Calu3 (cell line): ENCODE measurements around the gene TMEM176B. TPM values are rescaled to one million over a fixed set of nuclear protein-coding genes. Genes with fewer than 3 reads are reported as not detected.

Experiments used
- BruUV-seq: library from RNA; stranded (reverse); fragments of 400-500 nt; replicated peaks from 2 replicates; lab custom pipeline; 2021; lab: Mats Ljungman, UMichigan
- CTCF ChIA-PET: fragments of 300-600 bp; sonication (Branson Sonifier 250); formaldehyde crosslinking; loops from one replicate; lab custom pipeline; 2022; ENCODE audit warnings: antibody characterized with exemption; lab: Charles Lee
- DNase-seq: peaks from one replicate; pipeline ENCODE4 v3.0.0; 2022
- H3K27ac Mint-ChIP-seq: one replicate; pipeline ENCODE4 v1.8.0; 2022; ENCODE audit warnings: mixed read lengths; ENCODE audit not compliant: unreplicated experiment
- H3K27me3 Mint-ChIP-seq: one replicate; pipeline ENCODE4 v1.8.0; 2022; ENCODE audit warnings: mixed read lengths; ENCODE audit not compliant: unreplicated experiment
- H3K36me3 Mint-ChIP-seq: one replicate; pipeline ENCODE4 v1.8.0; 2022; ENCODE audit warnings: mild to moderate bottlenecking, moderate library complexity, mixed read lengths; ENCODE audit not compliant: insufficient read depth, unreplicated experiment
- H3K4me1 Mint-ChIP-seq: one replicate; pipeline ENCODE4 v1.8.0; 2022; ENCODE audit warnings: mild to moderate bottlenecking, low read depth, mixed read lengths; ENCODE audit not compliant: unreplicated experiment
- H3K4me3 Mint-ChIP-seq: one replicate; pipeline ENCODE4 v1.8.0; 2022; ENCODE audit warnings: mild to moderate bottlenecking, low read depth, moderate library complexity, mixed read lengths; ENCODE audit not compliant: unreplicated experiment
- H3K9me3 Mint-ChIP-seq: one replicate; pipeline ENCODE4 v1.8.0; 2022; ENCODE audit warnings: low read depth, mixed read lengths; ENCODE audit not compliant: unreplicated experiment
- intact Hi-C: fragments of 100-400 bp; cut with micrococcal nuclease; formaldehyde crosslinking; loops from one replicate; pipeline ENCODE4 v1.10.0; 2022; ENCODE audit not compliant: unreplicated experiment
- total RNA-seq: library from RNA; stranded (reverse); gene quantifications from 2 replicates; pipeline ENCODE4 v1.2.3, GENCODE V29; 2022
- TF ChIP-seq, protein P1 (sequence below): fragments of 200-600 bp; IDR thresholded peaks from one replicate; pipeline ENCODE4 v1.8.0; 2022; ENCODE audit warnings: antibody characterized with exemption; ENCODE audit not compliant: unreplicated experiment

The TMEM176B gene
- total RNA-seq, 1 experiment from 2014 or later = 3.1 TPM

DNA sequence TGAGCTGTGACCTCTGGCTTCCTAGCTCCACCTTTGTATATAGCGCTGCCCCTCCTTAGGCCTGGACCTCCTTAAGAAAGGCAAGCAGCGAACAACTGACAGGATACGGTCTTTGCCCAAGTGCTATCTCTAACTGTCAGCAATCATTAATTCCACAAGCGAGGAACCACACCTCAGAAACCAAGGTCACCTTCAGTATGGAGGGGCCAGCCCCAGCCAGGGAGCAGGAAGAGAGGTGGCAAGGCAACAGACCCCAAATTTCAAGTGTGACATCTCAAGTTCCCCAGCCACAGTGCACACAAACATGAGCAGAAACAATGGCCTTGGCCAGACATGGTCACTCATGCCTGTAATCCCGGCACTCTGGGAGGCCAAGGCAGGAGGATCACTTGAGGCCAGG, 47.4 kb upstream of the TMEM176B start:
- no peak overlapping the region for H3K27ac Mint-ChIP-seq
- DNase-seq = no peak
- no TSS peak for BruUV-seq
- no peaks in the 10 kb centered on the region for H3K9me3 Mint-ChIP-seq
- intact Hi-C loops = no loop called here
- no peak overlapping the region for H3K4me3 Mint-ChIP-seq
- no peaks in the 10 kb centered on the region for H3K36me3 Mint-ChIP-seq
- CTCF ChIA-PET = no interaction called here
- TF ChIP-seq, protein P1, sequence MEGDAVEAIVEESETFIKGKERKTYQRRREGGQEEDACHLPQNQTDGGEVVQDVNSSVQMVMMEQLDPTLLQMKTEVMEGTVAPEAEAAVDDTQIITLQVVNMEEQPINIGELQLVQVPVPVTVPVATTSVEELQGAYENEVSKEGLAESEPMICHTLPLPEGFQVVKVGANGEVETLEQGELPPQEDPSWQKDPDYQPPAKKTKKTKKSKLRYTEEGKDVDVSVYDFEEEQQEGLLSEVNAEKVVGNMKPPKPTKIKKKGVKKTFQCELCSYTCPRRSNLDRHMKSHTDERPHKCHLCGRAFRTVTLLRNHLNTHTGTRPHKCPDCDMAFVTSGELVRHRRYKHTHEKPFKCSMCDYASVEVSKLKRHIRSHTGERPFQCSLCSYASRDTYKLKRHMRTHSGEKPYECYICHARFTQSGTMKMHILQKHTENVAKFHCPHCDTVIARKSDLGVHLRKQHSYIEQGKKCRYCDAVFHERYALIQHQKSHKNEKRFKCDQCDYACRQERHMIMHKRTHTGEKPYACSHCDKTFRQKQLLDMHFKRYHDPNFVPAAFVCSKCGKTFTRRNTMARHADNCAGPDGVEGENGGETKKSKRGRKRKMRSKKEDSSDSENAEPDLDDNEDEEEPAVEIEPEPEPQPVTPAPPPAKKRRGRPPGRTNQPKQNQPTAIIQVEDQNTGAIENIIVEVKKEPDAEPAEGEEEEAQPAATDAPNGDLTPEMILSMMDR = no peak
- H3K4me1 Mint-ChIP-seq = peaks cover 6% of the 10 kb centered on the region
- peaks cover 63% of the 10 kb centered on the region for H3K27me3 Mint-ChIP-seq

DNA sequence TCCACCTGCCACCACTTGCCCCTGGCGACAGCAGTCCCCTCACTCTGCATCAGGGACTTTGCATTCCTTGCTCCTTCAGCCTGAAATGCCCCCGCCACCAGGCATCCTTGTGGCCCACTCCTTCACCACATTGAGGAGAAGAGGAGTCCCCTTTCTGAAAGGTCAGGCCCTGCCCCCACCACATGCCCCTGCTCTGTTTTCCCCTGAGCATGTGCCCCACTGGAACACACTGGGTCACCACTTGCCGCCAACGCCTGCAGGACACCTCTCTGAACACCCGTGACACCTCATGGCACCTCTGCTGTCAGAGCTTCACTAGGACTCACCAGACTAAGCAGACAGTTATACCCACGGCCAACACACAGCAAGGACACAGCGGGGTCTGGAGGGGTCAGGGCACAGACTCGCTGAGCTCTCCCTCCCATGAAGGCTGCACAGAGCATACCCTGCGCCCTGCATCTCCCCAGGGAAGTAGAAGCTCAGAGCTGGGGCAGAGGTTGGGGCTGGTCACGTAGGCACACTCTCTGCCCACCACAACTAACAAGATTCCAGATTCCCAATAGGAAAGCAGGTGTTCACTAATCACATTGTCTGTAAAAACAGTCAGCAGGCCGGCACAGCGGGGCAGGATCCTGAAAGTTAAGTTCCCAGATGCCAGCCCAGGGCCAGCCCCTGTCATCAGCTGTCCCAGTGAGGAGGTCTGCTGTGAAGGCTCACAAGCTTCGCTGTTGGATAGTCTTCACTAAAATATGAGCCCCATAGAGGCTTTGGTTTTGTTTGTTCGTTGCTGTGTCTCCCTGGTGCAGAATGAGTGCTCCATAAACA, 46.3 kb upstream of the TMEM176B start:
- TF ChIP-seq, protein P1 = no peak
- CTCF ChIA-PET = no interaction called here
- H3K27me3 Mint-ChIP-seq = peaks cover 53% of the 10 kb centered on the region
- no peak overlapping the region for H3K27ac Mint-ChIP-seq
- no peaks in the 10 kb centered on the region for H3K4me1 Mint-ChIP-seq
- DNase-seq = no peak
- no TSS peak for BruUV-seq
- H3K4me3 Mint-ChIP-seq = no peak overlapping the region
- intact Hi-C loops = no loop called here
- H3K36me3 Mint-ChIP-seq = no peaks in the 10 kb centered on the region
- H3K9me3 Mint-ChIP-seq = no peaks in the 10 kb centered on the region

DNA sequence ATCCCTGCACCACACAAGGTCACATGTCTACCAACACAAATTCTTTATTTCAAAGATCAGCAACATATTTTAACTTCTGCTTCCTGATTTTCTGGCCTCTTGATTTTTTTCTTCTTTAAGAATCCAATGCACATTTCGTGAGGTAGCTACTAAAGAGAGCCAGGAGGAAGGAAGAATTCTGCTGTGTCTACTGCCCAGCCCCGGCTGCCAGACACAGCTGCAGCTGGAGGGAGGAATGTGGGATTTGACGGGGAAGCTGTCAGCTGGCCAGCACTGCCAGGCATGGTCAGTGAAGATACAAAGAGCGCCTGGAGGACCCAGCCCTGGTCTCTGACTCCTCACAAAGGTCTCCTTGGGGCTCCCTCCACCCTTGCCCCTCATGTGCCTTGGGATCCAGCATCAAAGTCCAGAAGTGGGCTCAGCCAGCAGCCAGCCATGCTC, 45.3 kb upstream of the TMEM176B start:
- peaks cover 47% of the 10 kb centered on the region for H3K27me3 Mint-ChIP-seq
- no TSS peak for BruUV-seq
- H3K27ac Mint-ChIP-seq = no peak overlapping the region
- DNase-seq = no peak
- TF ChIP-seq, protein P1 = no peak
- no peaks in the 10 kb centered on the region for H3K9me3 Mint-ChIP-seq
- intact Hi-C loops = no loop called here
- no peaks in the 10 kb centered on the region for H3K4me1 Mint-ChIP-seq
- CTCF ChIA-PET = no interaction called here
- no peaks in the 10 kb centered on the region for H3K36me3 Mint-ChIP-seq
- H3K4me3 Mint-ChIP-seq = no peak overlapping the region

DNA sequence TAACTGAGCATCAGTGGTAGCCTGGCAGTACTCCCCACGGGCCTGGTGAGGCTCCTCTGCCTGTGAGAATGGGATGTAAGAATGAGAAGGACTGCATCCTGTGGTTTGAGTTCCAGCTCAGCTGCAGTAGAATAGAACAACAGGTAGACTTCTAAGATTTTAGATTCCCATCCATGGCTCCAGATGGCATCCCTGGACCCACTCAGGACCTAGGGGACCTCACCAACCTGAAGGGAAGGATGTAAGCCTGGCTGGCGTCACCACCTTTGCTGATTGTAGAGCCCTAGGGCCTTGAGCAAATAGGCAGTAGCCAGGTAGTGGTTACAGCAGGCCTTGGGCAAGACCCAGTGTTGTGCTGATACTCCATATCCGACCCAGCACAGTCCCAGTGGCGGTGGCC, 42.6 kb upstream of the TMEM176B start:
- intact Hi-C loops = no loop called here
- Mint-ChIP-seq H3K4me3 (no peak overlapping the region), H3K27ac (no peak overlapping the region), H3K36me3 (no peaks in the 10 kb centered on the region), H3K4me1 (no peaks in the 10 kb centered on the region), H3K27me3 (peaks cover 43% of the 10 kb centered on the region), H3K9me3 (no peaks in the 10 kb centered on the region)
- no TSS peak for BruUV-seq
- TF ChIP-seq, protein P1 = no peak
- DNase-seq = no peak
- CTCF ChIA-PET = no interaction called here
